Heart right ventricle (tissue), 16 donors: Measurements from ENCODE around the gene DISC1. TPM values are rescaled to one million over a fixed set of nuclear protein-coding genes. Genes with fewer than 3 reads are reported as not detected.

Source experiments
- ATAC-seq, 8 donors: fragments of 200-7000 bp; cut with Tn5 transposase; one replicate each; pipeline ENCODE4 v1.9.1; 2020; ENCODE audit warnings: mild to moderate bottlenecking in 8 of 8, moderate library complexity in 8 of 8, moderate number of reproducible peaks in 1 of 8
- DNase-seq, 2 donors: peaks; one replicate each; pipeline ENCODE4 v3.0.0-alpha.2; 2020
- H3K27ac ChIP-seq, 10 donors: fragments of 200-600 bp; sonication (generic) in 2 of 10; one replicate each; pipeline versions ENCODE4 v1.5.0 to v1.8.0; 2020 to 2022; ENCODE audit warnings: mild to moderate bottlenecking in 3 of 10
- H3K27me3 ChIP-seq, 7 donors: fragments of 200-600 bp; one replicate each; pipeline ENCODE4 v1.8.0; 2021 to 2022; ENCODE audit warnings: mild to moderate bottlenecking in 2 of 7
- H3K36me3 ChIP-seq, 9 donors: fragments of 200-600 bp; sonication (generic) in 1 of 9; one replicate each; pipeline versions ENCODE4 v1.5.0 to v1.8.0; 2020 to 2022; ENCODE audit warnings: mild to moderate bottlenecking in 2 of 9
- H3K4me1 ChIP-seq, 9 donors: fragments of 200-600 bp; sonication (generic) in 1 of 9; one replicate each; pipeline versions ENCODE4 v1.5.0 to v1.8.0; 2020 to 2022; ENCODE audit warnings: mild to moderate bottlenecking in 4 of 9
- H3K4me3 ChIP-seq, 10 donors: fragments of 200-600 bp; sonication (generic) in 2 of 10; one replicate each; pipeline versions ENCODE4 v1.5.0 to v1.8.0; 2020 to 2022; ENCODE audit warnings: mild to moderate bottlenecking in 7 of 10, moderate library complexity in 2 of 10
- H3K9me3 ChIP-seq, 11 donors: fragments of 200-600 bp in 10 of 11; sonication (generic) in 2 of 11; one replicate each; pipeline versions ENCODE4 v1.5.0 to v1.8.0; 2013 to 2022; ENCODE audit warnings: mild to moderate bottlenecking in 2 of 11, control low read depth in 1 of 11, moderate library complexity in 1 of 11
- CTCF ChIP-seq, 9 donors: fragments of 200-600 bp; sonication (generic) in 2 of 9; IDR thresholded peaks; one replicate each; pipeline versions ENCODE4 v1.5.0 to v1.8.0; 2021 to 2022; ENCODE audit warnings: antibody characterized with exemption in 9 of 9, mild to moderate bottlenecking in 5 of 9, moderate library complexity in 1 of 9
- WGBS, 2 donors: extraction: QIAGEN DNeasy Blood & Tissue Kit; methylation state at CpG; one replicate each; pipeline ENCODE4 v1.1.7; 2013; ENCODE audit warnings: inconsistent platforms in 1 of 2; 5-methylcytosine and 5-hydroxymethylcytosine counted together
- intact Hi-C, 10 donors: fragments of 100-400 bp; cut with DNase I; formaldehyde crosslinking; loops; one replicate each; pipeline versions ENCODE4 v1.11.1 to v1.14.2; 2022
- polyA plus RNA-seq, 2 donors: library from polyadenylated mRNA; stranded (reverse); fragments of 200-250 nt; gene quantifications; one replicate each; pipeline ENCODE4 v1.2.3, GENCODE V29; 2013
- total RNA-seq, 10 donors: library from RNA; stranded (reverse); fragmentation: NEBNext Ultra II Directional in 3 of 10; extraction: Animal tissue kit (Norgen Biotek cat#: 25700) in 3 of 10; gene quantifications; one replicate each; pipeline versions ENCODE4 v1.2.1 to v1.2.4, GENCODE V29; 2021 to 2023
- donor health status: Arrhythmogenic right ventricular cardiomyopathy.
- donor health status: ischemic (EF 13 %, LVEDD 7.1; RV severe dilation, severe dysfunction).
- donor health status: healthy with polysubstance abuse.
- donor health status: DM: no; HTN: yes; CAD: no.
- donor health status: DM: no; HTN: no; CAD: no.
- donor health status: ischemic (EF 25% LVEDD 6.9; RV normal size, moderate dysfunction).
- donor health status: ischemic (EF 25% LVEDD 5.7; RV mildly dilated, moderate dysfunction).
- donor health status: healthy.
- donor health status: DM: yes; HTN: yes; CAD: no.
- donor health status: Ischemic cardiomyopathy.
- donor health status: ischemic (EF 35%, LVEDD 5.7; RV mildly dilated, moderate dysfunction).
- donor health status: nonischemic (EF 11% LVEDD 7.7; RV severe dilation, severe dysfunction).
- donor health status: DM: yes; HTN: yes; CAD: no.
- donor health status: PGD.
- donor health status: ischemic (EF 29% LVEDD 5.4; RV normal size, mild dysfunction).
- donor health status: nonischemic (EF 23%, LVEDD 6.1; RV moderate dilation, normal function).

Gene DISC1
- total and polyA plus RNA-seq, 12 donors: 1.4 to 6.4 (median 4.0) TPM

- no peaks in the 10 kb centered on the region for H3K36me3 ChIP-seq
- no peak overlapping the region for H3K4me3 ChIP-seq
- 34 to 42% methylated on average over 5 of the region's 5 CpGs for WGBS, 2 donors
- H3K4me1 ChIP-seq: peaks cover 0 to 41% (median 15%) of the 10 kb centered on the region in 9 donors
- DNase-seq: no peak
- peak in 4 of 8 donors; percentile 26 to 53 (median 43) for ATAC-seq
- no peaks in the 10 kb centered on the region for H3K27me3 ChIP-seq
- peak overlapping the region in 7 of 10 donors; percentile 23 to 68 (median 37) for H3K27ac ChIP-seq
- intact Hi-C loops: loop anchor here in 4 of 10 donors (5.0 to 10.0 kb wide), 4 partner anchors 54 to 174 kb away; partner anchors contain the start of gene EGLN1 (in 2 of the 4)
- TF ChIP-seq CTCF (IDR thresholded peaks at IDR 0.05): no peak
- H3K9me3 ChIP-seq: no peaks in the 10 kb centered on the region
These were observed 30.2 kb upstream of the DISC1 start for GRCh38 chr1:231596337-231596791.

- Histone ChIP-seq H3K27ac (peak overlapping the region in 1 of 10 donors; percentile 7), H3K36me3 (no peaks in the 10 kb centered on the region), H3K9me3 (no peaks in the 10 kb centered on the region), H3K27me3 (no peaks in the 10 kb centered on the region), H3K4me1 (peaks cover 3 to 53% (median 28%) of the 10 kb centered on the region in 9 donors), H3K4me3 (no peak overlapping the region)
- no peak for DNase-seq
- no peak for ATAC-seq
- intact Hi-C loops: loop anchor here in 4 of 10 donors (5.0 to 10.0 kb wide), 4 partner anchors 56 to 176 kb away; partner anchors contain the start of gene EGLN1 (in 2 of the 4)
- TF ChIP-seq CTCF (IDR thresholded peaks at IDR 0.05): no peak
- WGBS, 2 donors: 77 to 84% methylated on average over 1 of the region's 1 CpG
These were observed 28.6 kb upstream of the DISC1 start for GRCh38 chr1:231597971-231598370.

- peaks cover 8 to 62% (median 29%) of the 10 kb centered on the region in 9 donors for H3K4me1 ChIP-seq
- no peak for TF ChIP-seq CTCF (IDR thresholded peaks at IDR 0.05)
These were observed 26.1 kb upstream of the DISC1 start for GRCh38 chr1:231600458-231600976.

GRCh38 chr1:231601824-231602672 lies 24.5 kb upstream of the DISC1 start:
- Histone ChIP-seq H3K27ac (peak overlapping the region in 8 of 10 donors; percentile 49 to 83 (median 64)), H3K4me3 (no peak overlapping the region), H3K36me3 (no peaks in the 10 kb centered on the region), H3K27me3 (no peaks in the 10 kb centered on the region), H3K9me3 (no peaks in the 10 kb centered on the region), H3K4me1 (peaks cover 8 to 57% (median 29%) of the 10 kb centered on the region in 9 donors)
- no peak for TF ChIP-seq CTCF (IDR thresholded peaks at IDR 0.05)
- intact Hi-C loops: loop anchor here in 3 of 10 donors (5.0 to 10.0 kb wide), 3 partner anchors 180 to 357 kb away; partner anchors contain the start of genes EGLN1 (in 1 of the 3) and GNPAT (in 1 of the 3)
- DNase-seq (peak in 1 of 2 donors; percentile 50), ATAC-seq (peak in 7 of 8 donors; percentile 43 to 88 (median 76))
- 38 to 49% methylated on average over 5 of the region's 5 CpGs for WGBS, 2 donors

More at GRCh38 chr1:231600458-231600976, 26.1 kb upstream of the DISC1 start:
- peak overlapping the region in 9 of 10 donors; percentile 50 to 83 (median 70) for H3K27ac ChIP-seq
- no peaks in the 10 kb centered on the region for H3K9me3 ChIP-seq
- no peaks in the 10 kb centered on the region for H3K27me3 ChIP-seq
- intact Hi-C loops: loop anchor here in 3 of 10 donors (5.0 to 10.0 kb wide), 3 partner anchors 178 to 356 kb away; partner anchors contain the start of genes EGLN1 (in 1 of the 3) and GNPAT (in 1 of the 3)
- no peak for DNase-seq
- no peak overlapping the region for H3K4me3 ChIP-seq
- WGBS, 2 donors: 31 to 46% methylated on average over 7 of the region's 7 CpGs
- H3K36me3 ChIP-seq: no peaks in the 10 kb centered on the region
- ATAC-seq: peak in 5 of 8 donors; percentile 32 to 69 (median 44)
